Endothelial cell of umbilical vein (primary cell): ENCODE data around the gene DEGS2. TPM values are rescaled to one million over a fixed set of nuclear protein-coding genes. Genes with fewer than 3 reads are reported as not detected.

Experiments used
- BruUV-seq: library from RNA; stranded (reverse); fragments of 400-500 nt; replicated peaks from 2 replicates; lab custom pipeline; 2021; lab: Mats Ljungman, UMichigan
- CTCF ChIA-PET: fragments of 300-600, 350-600 bp; sonication (Branson Sonifier 250); formaldehyde crosslinking; loops from one replicate; lab custom pipeline; 2021; ENCODE audit warnings: antibody characterized with exemption, inconsistent platforms; lab: Charles Lee
- POLR2A ChIA-PET: fragments of 300-600, 350-600 bp; sonication (Branson Sonifier 250); formaldehyde crosslinking; loops from one replicate; lab custom pipeline; 2021; ENCODE audit warnings: antibody characterized with exemption, inconsistent platforms; lab: Charles Lee
- DNase-seq: peaks from one replicate; pipeline ENCODE4 v3.0.0-alpha.2; 2011; ENCODE audit warnings: low read depth, low spot score
- FAIRE-seq: peaks from 2 replicates; lab custom pipeline; 2011; peaks lifted over from hg19 to GRCh38; lab: Jason Lieb, UNC
- H2AFZ ChIP-seq: 2 replicates; pipeline ENCODE4 v1.6.0; 2012; ENCODE audit warnings: low read depth, low read length, control low read depth, inconsistent platforms
- H3K27ac ChIP-seq: 2 replicates; pipeline ENCODE4 v1.5.1; 2011; ENCODE audit warnings: low read depth, mild to moderate bottlenecking, control low read depth, low read length, moderate library complexity; ENCODE audit not compliant: insufficient read depth
- H3K27me3 ChIP-seq, 2 experiments: 2 replicates each; pipeline versions ENCODE4 v1.6.0 to v1.6.1; 2011; ENCODE audit warnings: low read length in 2 of 2, mixed read lengths in 1 of 2; ENCODE audit not compliant: control insufficient read depth in 2 of 2, insufficient read depth in 2 of 2
- H3K36me3 ChIP-seq, 2 experiments: 2 replicates in 1 of 2; 3 replicates in 1 of 2; pipeline ENCODE4 v1.5.1; 2011; ENCODE audit warnings: low read length in 2 of 2, mild to moderate bottlenecking in 1 of 2, moderate library complexity in 1 of 2; ENCODE audit not compliant: control insufficient read depth in 2 of 2, insufficient read depth in 2 of 2; ENCODE audit errors: extremely low read depth in 1 of 2
- H3K4me1 ChIP-seq: 3 replicates; pipeline ENCODE4 v1.5.1; 2011; ENCODE audit warnings: mild to moderate bottlenecking, low read length; ENCODE audit not compliant: control insufficient read depth, insufficient read depth; ENCODE audit errors: extremely low read depth
- H3K4me2 ChIP-seq: 2 replicates; pipeline ENCODE4 v1.6.1; 2011; ENCODE audit warnings: low read length, control low read depth, mixed read lengths; ENCODE audit not compliant: insufficient read depth
- H3K4me3 ChIP-seq, 3 experiments: fragments of 200-600 bp in 1 of 3; sonication (generic), shearing (Covaris generic) in 1 of 3; replicated peaks in 1 of 3; 2 replicates each; pipeline ENCODE4 v1.5.1; 2011 to 2016; ENCODE audit warnings: control low read depth in 3 of 3, low read length in 3 of 3, mild to moderate bottlenecking in 2 of 3, inconsistent platforms in 1 of 3, low read depth in 1 of 3, moderate library complexity in 1 of 3; ENCODE audit not compliant: insufficient read depth in 1 of 3
- H3K79me2 ChIP-seq: 2 replicates; pipeline ENCODE4 v1.6.0; 2012; ENCODE audit warnings: low read length, inconsistent platforms; ENCODE audit not compliant: control insufficient read depth, insufficient read depth
- H3K9ac ChIP-seq: replicated peaks from 2 replicates; pipeline ENCODE3; 2011; ENCODE audit warnings: low read length, control low read depth; ENCODE audit not compliant: insufficient read depth; ENCODE audit errors: extremely low read depth
- H3K9me1 ChIP-seq: replicated peaks from 3 replicates; pipeline ENCODE4 v1.6.0; 2011; ENCODE audit warnings: mild to moderate bottlenecking, low read length; ENCODE audit not compliant: control insufficient read depth, insufficient read depth; ENCODE audit errors: extremely low read depth
- H3K9me3 ChIP-seq: replicated peaks from 2 replicates; pipeline ENCODE4 v1.5.1; 2012; ENCODE audit warnings: low read length, inconsistent platforms; ENCODE audit not compliant: control insufficient read depth, insufficient read depth
- H4K20me1 ChIP-seq: replicated peaks from 2 replicates; pipeline ENCODE3; 2011; ENCODE audit warnings: mild to moderate bottlenecking, low read length; ENCODE audit not compliant: control insufficient read depth, insufficient read depth; ENCODE audit errors: extremely low read depth
- EZH2 ChIP-seq: IDR thresholded peaks from 2 replicates; pipeline ENCODE4 v1.6.1; 2012; ENCODE audit warnings: borderline replicate concordance, low read depth, mild to moderate bottlenecking, moderate library complexity, low read length, inconsistent platforms; ENCODE audit not compliant: severe bottlenecking
- FOS ChIP-seq: IDR thresholded peaks from 2 replicates; pipeline ENCODE4 v1.6.1; 2011; ENCODE audit warnings: mild to moderate bottlenecking, low read length, moderate library complexity, borderline replicate concordance; ENCODE audit not compliant: insufficient read depth
- GATA2 ChIP-seq: IDR thresholded peaks from 2 replicates; pipeline ENCODE4 v1.7.0; 2011; ENCODE audit warnings: low read depth, mild to moderate bottlenecking, moderate library complexity, mixed read lengths, low read length; ENCODE audit not compliant: insufficient read length, insufficient read depth
- JUN ChIP-seq: IDR thresholded peaks from 2 replicates; pipeline ENCODE4 v1.6.1; 2011; ENCODE audit warnings: borderline replicate concordance, low read depth; ENCODE audit not compliant: insufficient read length, insufficient read depth
- MYC ChIP-seq: IDR thresholded peaks from one replicate; pipeline ENCODE4 v1.6.1; 2011; ENCODE audit warnings: mild to moderate bottlenecking, low read depth, low read length
- POLR2A ChIP-seq: IDR thresholded peaks from 2 replicates; pipeline ENCODE4 v1.6.1; 2012; ENCODE audit warnings: low read depth, mild to moderate bottlenecking, control low read depth, low read length
- POLR2AphosphoS5 ChIP-seq: IDR thresholded peaks from 2 replicates; pipeline ENCODE4 v1.6.1; 2012; ENCODE audit warnings: low read depth, mild to moderate bottlenecking, control low read depth, low read length, moderate library complexity; ENCODE audit not compliant: insufficient read depth
- dilution Hi-C: fragments of 300-500 bp; cut with MboI; formaldehyde crosslinking; loops from one replicate; pipeline ENCODE4 v1.15.0; 2019; ENCODE audit warnings: low sequenced_read_pairs; ENCODE audit not compliant: extremely low pct_ligation_motif_present
- intact Hi-C: fragments of 100-400 bp; cut with micrococcal nuclease; formaldehyde crosslinking; loops from one replicate; pipeline ENCODE4 v1.10.0; 2022
- polyA plus RNA-seq, 4 experiments: library from polyadenylated mRNA; depleted of rRNA in 3 of 4; stranded (reverse) in 3 of 4; unstranded in 1 of 4; fragments of >200 nt; gene quantifications; 2 replicates each; pipeline versions ENCODE4 v1.2.1 to v1.2.3, GENCODE V29; 2011 to 2012; ENCODE audit warnings: missing spikeins in 1 of 4
- total RNA-seq: library from RNA; stranded (reverse); gene quantifications from 2 replicates; pipeline ENCODE4 v1.2.3, GENCODE V29; 2021
- TF ChIP-seq, protein P1 (sequence below), 2 donors: IDR thresholded peaks; 1 replicate in 1 of 2; 2 replicates in 1 of 2; pipeline ENCODE4 v1.5.1; 2011; ENCODE audit warnings: low read length in 2 of 2, mild to moderate bottlenecking in 2 of 2, moderate library complexity in 2 of 2, control low read depth in 1 of 2, inconsistent platforms in 1 of 2, low read depth in 1 of 2; ENCODE audit not compliant: insufficient read depth in 1 of 2; ENCODE audit errors: extremely low read depth in 1 of 2
- TF ChIP-seq, protein P2 (sequence below): IDR thresholded peaks from 2 replicates; pipeline ENCODE4 v1.6.1; 2011; ENCODE audit not compliant: insufficient read depth, insufficient read length

Gene DEGS2
- total and polyA plus RNA-seq, 2 donors (not counting 3 experiments of a cell fraction or from before 2014, with no cell fraction given) = 0.06 TPM; not detected in 1

DNA sequence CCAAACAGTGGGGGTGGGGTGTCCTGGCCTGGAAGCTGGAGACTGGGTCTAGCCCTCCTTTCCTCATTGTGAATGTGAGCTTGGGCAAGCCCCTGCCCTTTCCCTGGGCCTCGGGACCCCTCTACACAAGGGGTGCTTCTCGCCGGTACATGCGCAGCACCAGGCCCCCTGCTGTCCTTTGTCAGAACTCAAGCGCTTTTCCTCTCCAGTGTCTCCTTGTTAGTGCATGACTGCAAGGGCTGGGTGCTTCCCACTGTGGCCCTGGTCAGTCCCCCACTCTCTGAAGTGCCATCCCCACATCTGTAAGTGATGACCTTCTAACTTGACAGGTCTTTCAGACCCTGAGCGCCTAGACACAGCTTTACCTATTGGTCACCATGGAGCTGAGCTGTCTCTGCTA is 44.2 kb downstream of the DEGS2 start:
- Histone ChIP-seq H3K9me3 (no peaks in the 10 kb centered on the region), H3K9ac (no peak overlapping the region), H3K79me2 (no peaks in the 10 kb centered on the region), H3K4me2 (no peak overlapping the region), H3K27ac (no peak overlapping the region), H3K4me1 (no peaks in the 10 kb centered on the region), H4K20me1 (no peaks in the 10 kb centered on the region), H3K36me3 (no peaks in the 10 kb centered on the region), H3K9me1 (no peaks in the 10 kb centered on the region), H3K4me3 (no peak overlapping the region), H2AFZ (no peak overlapping the region), H3K27me3 (no peaks in the 10 kb centered on the region)
- POLR2A ChIA-PET = no interaction called here
- CTCF ChIA-PET = interaction anchor here (1.1 to 1.4 kb wide), 2 partner anchors 27 to 78 kb away, joined by 3 read pairs; no protein-coding TSS in a partner anchor
- intact Hi-C loops (no loop called here), dilution Hi-C loops (no loop called here)
- no TSS peak for BruUV-seq
- DNase-seq = no peak
- TF ChIP-seq GATA2 (no peak), POLR2A (no peak), EZH2 (no peak), FOS (no peak), JUN (no peak), POLR2AphosphoS5 (no peak), MYC (no peak)
- TF ChIP-seq, protein P1, sequence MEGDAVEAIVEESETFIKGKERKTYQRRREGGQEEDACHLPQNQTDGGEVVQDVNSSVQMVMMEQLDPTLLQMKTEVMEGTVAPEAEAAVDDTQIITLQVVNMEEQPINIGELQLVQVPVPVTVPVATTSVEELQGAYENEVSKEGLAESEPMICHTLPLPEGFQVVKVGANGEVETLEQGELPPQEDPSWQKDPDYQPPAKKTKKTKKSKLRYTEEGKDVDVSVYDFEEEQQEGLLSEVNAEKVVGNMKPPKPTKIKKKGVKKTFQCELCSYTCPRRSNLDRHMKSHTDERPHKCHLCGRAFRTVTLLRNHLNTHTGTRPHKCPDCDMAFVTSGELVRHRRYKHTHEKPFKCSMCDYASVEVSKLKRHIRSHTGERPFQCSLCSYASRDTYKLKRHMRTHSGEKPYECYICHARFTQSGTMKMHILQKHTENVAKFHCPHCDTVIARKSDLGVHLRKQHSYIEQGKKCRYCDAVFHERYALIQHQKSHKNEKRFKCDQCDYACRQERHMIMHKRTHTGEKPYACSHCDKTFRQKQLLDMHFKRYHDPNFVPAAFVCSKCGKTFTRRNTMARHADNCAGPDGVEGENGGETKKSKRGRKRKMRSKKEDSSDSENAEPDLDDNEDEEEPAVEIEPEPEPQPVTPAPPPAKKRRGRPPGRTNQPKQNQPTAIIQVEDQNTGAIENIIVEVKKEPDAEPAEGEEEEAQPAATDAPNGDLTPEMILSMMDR (IDR thresholded peaks at IDR 0.05; ENCODE audit: extremely low read depth in 1 of 2, insufficient read depth in 1 of 2, low read depth in 1 of 2, low read length in 2 of 2) = no peak
- TF ChIP-seq, protein P2, sequence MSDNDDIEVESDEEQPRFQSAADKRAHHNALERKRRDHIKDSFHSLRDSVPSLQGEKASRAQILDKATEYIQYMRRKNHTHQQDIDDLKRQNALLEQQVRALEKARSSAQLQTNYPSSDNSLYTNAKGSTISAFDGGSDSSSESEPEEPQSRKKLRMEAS = no peak
- no peak for FAIRE-seq
